Stimulated activated effector memory CD8-positive, alpha-beta T cell treated with anti-CD3 and anti-CD28 coated beads, Interleukin-12 subunit alpha, Interleukin-12 subunit beta, amount 100 ng/mL, for 72 hours (primary cell): ENCODE results near the gene CCR7.

Source experiments
- ATAC-seq: fragments of 150-1000 bp; cut with Tn5 transposase; 2 replicates; pipeline ENCODE4 v1.10.0; 2021
- DNase-seq, 2 donors: peaks; one replicate each; pipeline ENCODE4 v3.0.0; 2021 to 2022; ENCODE audit warnings: low spot score in 2 of 2
- H3K27ac Mint-ChIP-seq: one replicate; pipeline ENCODE4 v1.8.0; 2022; ENCODE audit warnings: mild to moderate bottlenecking, mixed read lengths
- H3K36me3 Mint-ChIP-seq: one replicate; pipeline ENCODE4 v1.8.0; 2022; ENCODE audit warnings: mild to moderate bottlenecking, mixed read lengths
- H3K4me1 Mint-ChIP-seq: one replicate; pipeline ENCODE4 v1.8.0; 2022; ENCODE audit warnings: mixed read lengths
- H3K4me3 Mint-ChIP-seq: one replicate; pipeline ENCODE4 v1.8.0; 2022; ENCODE audit warnings: mild to moderate bottlenecking, mixed read lengths
- H3K9me3 Mint-ChIP-seq: one replicate; pipeline ENCODE4 v1.8.0; 2022; ENCODE audit warnings: mixed read lengths

CCR7 gene

GRCh38 chr17:40564883-40565768 lies at the start of gene CCR7:
CCR7 (minus strand) TSS chr17:40565472; CDS start chr17:40565409, 63 bp downstream.
- ATAC-seq (peak; percentile 33), DNase-seq (peak; percentile 49 to 88)
- H3K27ac Mint-ChIP-seq, result peak within 1 kb of the TSS; percentile 98
- H3K4me3 Mint-ChIP-seq, result peak within 1 kb of the TSS; percentile 87
- H3K4me1 Mint-ChIP-seq, result peaks cover 75% of the 10 kb centered on the region
- no peaks in the 10 kb centered on the region for H3K9me3 Mint-ChIP-seq
- H3K36me3 Mint-ChIP-seq, result peaks cover 60% of the 10 kb centered on the region

GRCh38 chr17:40614431-40615067 lies 49.3 kb upstream of the CCR7 start:
- DNase-seq, result no peak
- peak overlapping the region; percentile 76 for H3K27ac Mint-ChIP-seq
- no peaks in the 10 kb centered on the region for H3K9me3 Mint-ChIP-seq
- peaks cover 75% of the 10 kb centered on the region for H3K4me1 Mint-ChIP-seq
- H3K36me3 Mint-ChIP-seq, result no peaks in the 10 kb centered on the region
- peak overlapping the region; percentile 35 for H3K4me3 Mint-ChIP-seq
- ATAC-seq, result peak; percentile 30

- H3K9me3 Mint-ChIP-seq, result no peaks in the 10 kb centered on the region
- ATAC-seq (no peak), DNase-seq (no peak)
- peak overlapping the region; percentile 69 for H3K27ac Mint-ChIP-seq
- peak overlapping the region; percentile 31 for H3K4me3 Mint-ChIP-seq
- H3K4me1 Mint-ChIP-seq, result peaks cover 84% of the 10 kb centered on the region
- H3K36me3 Mint-ChIP-seq, result no peaks in the 10 kb centered on the region
Observed at GRCh38 chr17:40613467-40614154, 48.3 kb upstream of the CCR7 start.

GRCh38 chr17:40612599-40613244 lies 47.5 kb upstream of the CCR7 start:
- Mint-ChIP-seq H3K36me3 (no peaks in the 10 kb centered on the region), H3K27ac (peak overlapping the region; percentile 69), H3K4me3 (peak overlapping the region; percentile 31), H3K9me3 (no peaks in the 10 kb centered on the region), H3K4me1 (peaks cover 92% of the 10 kb centered on the region)
- DNase-seq (no peak), ATAC-seq (no peak)

GRCh38 chr17:40611840-40612474 lies 46.7 kb upstream of the CCR7 start:
- no peak overlapping the region for H3K27ac Mint-ChIP-seq
- DNase-seq (no peak), ATAC-seq (no peak)
- H3K36me3 Mint-ChIP-seq, result no peaks in the 10 kb centered on the region
- peak overlapping the region; percentile 11 for H3K4me3 Mint-ChIP-seq
- H3K4me1 Mint-ChIP-seq, result peaks cover 92% of the 10 kb centered on the region
- no peaks in the 10 kb centered on the region for H3K9me3 Mint-ChIP-seq

- Mint-ChIP-seq H3K9me3 (no peaks in the 10 kb centered on the region), H3K4me3 (peak overlapping the region; percentile 35), H3K36me3 (no peaks in the 10 kb centered on the region), H3K4me1 (peaks cover 89% of the 10 kb centered on the region), H3K27ac (peak overlapping the region; percentile 44)
- DNase-seq (peak in 1 of 2 donors; percentile 69), ATAC-seq (peak; percentile 67)
Observed at GRCh38 chr17:40610359-40610758, 45.1 kb upstream of the CCR7 start.

GRCh38 chr17:40608061-40608581 lies 42.8 kb upstream of the CCR7 start:
- H3K9me3 Mint-ChIP-seq, result no peaks in the 10 kb centered on the region
- peak; percentile 86 for ATAC-seq

GRCh38 chr17:40607641-40608040 lies 42.4 kb upstream of the CCR7 start:
- Mint-ChIP-seq H3K36me3 (peaks cover 5% of the 10 kb centered on the region), H3K9me3 (no peaks in the 10 kb centered on the region), H3K4me1 (peaks cover 91% of the 10 kb centered on the region), H3K4me3 (peak overlapping the region; percentile 53), H3K27ac (peak overlapping the region; percentile 92)
- ATAC-seq, result peak; percentile 48
- DNase-seq, result no peak

More at GRCh38 chr17:40608061-40608581, 42.8 kb upstream of the CCR7 start:
- peaks cover 91% of the 10 kb centered on the region for H3K4me1 Mint-ChIP-seq
- H3K36me3 Mint-ChIP-seq, result peaks cover under 1% of the 10 kb centered on the region
- H3K27ac Mint-ChIP-seq, result peak overlapping the region; percentile 92
- peak in 1 of 2 donors; percentile 69 for DNase-seq
- peak overlapping the region; percentile 53 for H3K4me3 Mint-ChIP-seq

GRCh38 chr17:40606548-40607353 lies 41.5 kb upstream of the CCR7 start:
- Mint-ChIP-seq H3K9me3 (no peaks in the 10 kb centered on the region), H3K36me3 (peaks cover 8% of the 10 kb centered on the region), H3K27ac (peak overlapping the region; percentile 92), H3K4me1 (peaks cover 92% of the 10 kb centered on the region), H3K4me3 (peak overlapping the region; percentile 53)
- no peak for ATAC-seq
- no peak for DNase-seq

- ATAC-seq (peak; percentile 85), DNase-seq (peak in 1 of 2 donors; percentile 75)
- H3K27ac Mint-ChIP-seq, result peak overlapping the region; percentile 79
- peaks cover 84% of the 10 kb centered on the region for H3K4me1 Mint-ChIP-seq
- peaks cover 8% of the 10 kb centered on the region for H3K36me3 Mint-ChIP-seq
- no peaks in the 10 kb centered on the region for H3K9me3 Mint-ChIP-seq
- peak overlapping the region; percentile 43 for H3K4me3 Mint-ChIP-seq
Observed at GRCh38 chr17:40605306-40605705, 40.0 kb upstream of the CCR7 start.

GRCh38 chr17:40604327-40605080 lies 39.2 kb upstream of the CCR7 start:
- no peak for ATAC-seq
- no peaks in the 10 kb centered on the region for H3K9me3 Mint-ChIP-seq
- peak overlapping the region; percentile 43 for H3K4me3 Mint-ChIP-seq
- H3K27ac Mint-ChIP-seq, result peak overlapping the region; percentile 79
- peaks cover 82% of the 10 kb centered on the region for H3K4me1 Mint-ChIP-seq
- peak in 1 of 2 donors; percentile 43 for DNase-seq
- peaks cover 8% of the 10 kb centered on the region for H3K36me3 Mint-ChIP-seq

- H3K27ac Mint-ChIP-seq, result peak overlapping the region; percentile 88
- H3K9me3 Mint-ChIP-seq, result no peaks in the 10 kb centered on the region
- peak; percentile 38 for ATAC-seq
- peaks cover 82% of the 10 kb centered on the region for H3K4me1 Mint-ChIP-seq
- H3K4me3 Mint-ChIP-seq, result peak overlapping the region; percentile 57
- H3K36me3 Mint-ChIP-seq, result peaks cover 24% of the 10 kb centered on the region
- peak in 1 of 2 donors; percentile 80 for DNase-seq
Observed at GRCh38 chr17:40602445-40603443, 37.5 kb upstream of the CCR7 start.
